ENCODE measurements around the gene PDE6H. TPM values are rescaled to one million over a fixed set of nuclear protein-coding genes. Genes with fewer than 3 reads are reported as not detected.

The PDE6H gene
- total RNA-seq, 1 experiment from 2014 or later, result not detected

- intact Hi-C loops (cut with micrococcal nuclease), result no loop called here
These were observed 1.8 kb downstream of the PDE6H start for GRCh38 chr12:14974633-14975032.

DNA sequence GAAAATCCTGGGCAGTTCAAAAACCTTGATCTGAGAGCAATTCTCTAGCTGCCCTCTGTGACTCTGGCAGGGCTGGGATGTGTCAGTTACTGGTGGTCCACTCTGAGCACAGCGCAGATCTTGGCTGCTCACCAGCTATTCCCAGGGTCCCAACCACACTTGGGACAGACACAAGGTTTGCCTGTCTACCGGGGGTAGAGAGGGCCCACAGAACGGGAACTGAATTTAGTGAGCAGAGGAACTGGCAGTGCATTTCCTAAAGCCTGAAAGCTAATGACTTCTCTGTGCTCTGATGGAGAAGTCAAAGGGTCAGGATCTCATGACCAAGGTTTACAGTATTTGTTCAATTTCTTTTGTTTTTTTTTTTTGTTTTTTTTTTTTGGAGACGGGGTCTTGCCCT is 2.6 kb downstream of the PDE6H start:
- no peak for ATAC-seq
- TF ChIP-seq, protein P1, sequence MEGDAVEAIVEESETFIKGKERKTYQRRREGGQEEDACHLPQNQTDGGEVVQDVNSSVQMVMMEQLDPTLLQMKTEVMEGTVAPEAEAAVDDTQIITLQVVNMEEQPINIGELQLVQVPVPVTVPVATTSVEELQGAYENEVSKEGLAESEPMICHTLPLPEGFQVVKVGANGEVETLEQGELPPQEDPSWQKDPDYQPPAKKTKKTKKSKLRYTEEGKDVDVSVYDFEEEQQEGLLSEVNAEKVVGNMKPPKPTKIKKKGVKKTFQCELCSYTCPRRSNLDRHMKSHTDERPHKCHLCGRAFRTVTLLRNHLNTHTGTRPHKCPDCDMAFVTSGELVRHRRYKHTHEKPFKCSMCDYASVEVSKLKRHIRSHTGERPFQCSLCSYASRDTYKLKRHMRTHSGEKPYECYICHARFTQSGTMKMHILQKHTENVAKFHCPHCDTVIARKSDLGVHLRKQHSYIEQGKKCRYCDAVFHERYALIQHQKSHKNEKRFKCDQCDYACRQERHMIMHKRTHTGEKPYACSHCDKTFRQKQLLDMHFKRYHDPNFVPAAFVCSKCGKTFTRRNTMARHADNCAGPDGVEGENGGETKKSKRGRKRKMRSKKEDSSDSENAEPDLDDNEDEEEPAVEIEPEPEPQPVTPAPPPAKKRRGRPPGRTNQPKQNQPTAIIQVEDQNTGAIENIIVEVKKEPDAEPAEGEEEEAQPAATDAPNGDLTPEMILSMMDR (conservative IDR thresholded peaks at IDR 0.05; ENCODE audit: low read depth, low read length), result no peak
- TF ChIP-seq EZH2phosphoT487 (IDR thresholded peaks at IDR 0.05; ENCODE audit: borderline replicate concordance, low read length) (no peak), EZH2 (IDR thresholded peaks at IDR 0.05; ENCODE audit: low read length, unreplicated experiment) (no peak)
- Histone ChIP-seq H4K20me1 (ENCODE audit: low read length) (no peaks in the 10 kb centered on the region), H3K4me3 (ENCODE audit: low read length) (no peak overlapping the region), H3K9ac (ENCODE audit: low read length) (no peak overlapping the region), H3K79me2 (ENCODE audit: low read length) (no peaks in the 10 kb centered on the region), H2AFZ (ENCODE audit: low read length) (no peak overlapping the region), H3K36me3 (ENCODE audit: low read depth, low read length) (no peaks in the 10 kb centered on the region), H3K4me1 (ENCODE audit: insufficient read depth, low read length) (no peaks in the 10 kb centered on the region), H3K9me3 (ENCODE audit: low read length) (no peaks in the 10 kb centered on the region), H3K27ac (ENCODE audit: low read length) (no peak overlapping the region), H3K4me2 (ENCODE audit: low read length) (no peak overlapping the region), H3K27me3 (ENCODE audit: low read length) (no peaks in the 10 kb centered on the region), H3K9me2 (replicated peaks; ENCODE audit: low read length) (no peaks in the 10 kb centered on the region), H3F3A (ENCODE audit: low read length, unreplicated experiment) (no peaks in the 10 kb centered on the region)
- intact Hi-C loops (cut with micrococcal nuclease), result no loop called here
- ChIA-PET POLR2A (ENCODE audit: unreplicated experiment) (no interaction called here), CTCF (no interaction called here)
- no peak for DNase-seq
- no TSS peak for BruUV-seq (replicated peaks)

More at GRCh38 chr12:14974633-14975032, 1.8 kb downstream of the PDE6H start:
- ChIA-PET POLR2A (ENCODE audit: unreplicated experiment) (no interaction called here), CTCF (no interaction called here)
- Histone ChIP-seq H3K27ac (ENCODE audit: low read length) (no peak overlapping the region), H3F3A (ENCODE audit: low read length, unreplicated experiment) (no peaks in the 10 kb centered on the region), H2AFZ (ENCODE audit: low read length) (no peak overlapping the region), H3K9me2 (replicated peaks; ENCODE audit: low read length) (no peaks in the 10 kb centered on the region), H3K9me3 (ENCODE audit: low read length) (no peaks in the 10 kb centered on the region), H3K4me3 (ENCODE audit: low read length) (no peak overlapping the region), H3K27me3 (ENCODE audit: low read length) (no peaks in the 10 kb centered on the region), H3K4me2 (ENCODE audit: low read length) (no peak overlapping the region), H3K4me1 (ENCODE audit: insufficient read depth, low read length) (no peaks in the 10 kb centered on the region), H3K9ac (ENCODE audit: low read length) (no peak overlapping the region), H3K79me2 (ENCODE audit: low read length) (no peaks in the 10 kb centered on the region), H3K36me3 (ENCODE audit: low read depth, low read length) (no peaks in the 10 kb centered on the region), H4K20me1 (ENCODE audit: low read length) (no peaks in the 10 kb centered on the region)
- TF ChIP-seq EZH2 (IDR thresholded peaks at IDR 0.05; ENCODE audit: low read length, unreplicated experiment), result no peak
- ATAC-seq (no peak), DNase-seq (no peak)
- no TSS peak for BruUV-seq (replicated peaks)

DNA sequence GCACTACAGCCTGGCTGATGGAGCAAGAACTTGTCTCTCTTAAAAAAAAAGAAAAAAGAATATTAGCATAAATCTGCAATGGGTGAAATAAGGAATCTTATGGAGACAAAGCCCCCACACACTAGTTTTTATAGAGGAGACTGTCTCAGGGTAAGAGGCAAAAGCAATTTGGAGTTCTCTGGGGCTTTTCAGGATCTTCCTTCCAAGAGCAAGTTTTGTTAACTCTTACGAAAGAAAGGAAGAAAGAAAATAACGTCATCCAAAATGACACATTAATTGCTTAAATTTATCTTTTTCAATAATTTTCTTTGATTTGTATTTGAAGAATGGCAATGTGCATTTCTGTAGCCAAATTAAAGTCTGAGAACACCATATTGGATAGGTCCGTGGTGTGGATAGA is 3.8 kb downstream of the PDE6H start:
- POLR2A ChIA-PET (ENCODE audit: unreplicated experiment), result no interaction called here
- Histone ChIP-seq H3K79me2 (ENCODE audit: low read length) (no peaks in the 10 kb centered on the region), H3K4me2 (ENCODE audit: low read length) (no peak overlapping the region), H3K4me3 (ENCODE audit: low read length) (no peak overlapping the region), H3F3A (ENCODE audit: low read length, unreplicated experiment) (no peaks in the 10 kb centered on the region), H3K4me1 (ENCODE audit: insufficient read depth, low read length) (no peaks in the 10 kb centered on the region), H3K9ac (ENCODE audit: low read length) (no peak overlapping the region), H3K9me2 (replicated peaks; ENCODE audit: low read length) (no peaks in the 10 kb centered on the region), H2AFZ (ENCODE audit: low read length) (no peak overlapping the region), H3K27me3 (ENCODE audit: low read length) (no peaks in the 10 kb centered on the region), H3K27ac (ENCODE audit: low read length) (no peak overlapping the region), H3K36me3 (ENCODE audit: low read depth, low read length) (no peaks in the 10 kb centered on the region), H3K9me3 (ENCODE audit: low read length) (no peaks in the 10 kb centered on the region), H4K20me1 (ENCODE audit: low read length) (no peaks in the 10 kb centered on the region)
- DNase-seq (no peak), ATAC-seq (no peak)
- BruUV-seq (replicated peaks), result no TSS peak
- intact Hi-C loops (cut with micrococcal nuclease), result no loop called here
- TF ChIP-seq EZH2 (IDR thresholded peaks at IDR 0.05; ENCODE audit: low read length, unreplicated experiment) (no peak), EZH2phosphoT487 (IDR thresholded peaks at IDR 0.05; ENCODE audit: borderline replicate concordance, low read length) (no peak)
- CTCF ChIA-PET, result no interaction called here

DNA sequence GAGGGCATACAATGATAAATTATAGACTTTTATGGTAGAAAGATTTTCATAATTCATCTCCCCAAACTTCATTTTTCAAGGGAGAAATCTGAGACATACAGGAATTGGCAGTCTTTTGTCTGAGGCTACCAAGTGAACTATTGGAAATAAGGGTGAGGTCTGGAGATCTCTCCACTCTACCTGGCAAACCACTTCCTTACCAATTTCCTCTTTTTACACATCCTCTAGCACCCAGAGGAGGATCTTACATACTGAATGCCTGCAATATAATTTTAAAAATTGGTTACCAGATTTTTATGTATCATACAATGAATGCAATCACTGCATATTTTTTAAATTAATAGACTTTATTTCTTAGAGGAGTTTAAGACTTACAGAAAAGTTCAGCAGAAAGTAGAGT is 6.6 kb downstream of the PDE6H start:
- H3K27me3 ChIP-seq (ENCODE audit: low read length), result no peaks in the 10 kb centered on the region
- no peaks in the 10 kb centered on the region for H3K9me2 ChIP-seq (replicated peaks; ENCODE audit: low read length)
- no peaks in the 10 kb centered on the region for H3K79me2 ChIP-seq (ENCODE audit: low read length)
- intact Hi-C loops (cut with micrococcal nuclease), result no loop called here
- H3K27ac ChIP-seq (ENCODE audit: low read length), result no peak overlapping the region
- ATAC-seq (no peak), DNase-seq (no peak)
- no peak overlapping the region for H3K4me3 ChIP-seq (ENCODE audit: low read length)
- H3K4me2 ChIP-seq (ENCODE audit: low read length), result no peak overlapping the region
- BruUV-seq (replicated peaks), result no TSS peak
- H3K9ac ChIP-seq (ENCODE audit: low read length), result no peak overlapping the region
- ChIA-PET CTCF (no interaction called here), POLR2A (ENCODE audit: unreplicated experiment) (no interaction called here)
- TF ChIP-seq, protein P1 (conservative IDR thresholded peaks at IDR 0.05; ENCODE audit: low read depth, low read length), result no peak
- TF ChIP-seq EZH2phosphoT487 (IDR thresholded peaks at IDR 0.05; ENCODE audit: borderline replicate concordance, low read length) (no peak), EZH2 (IDR thresholded peaks at IDR 0.05; ENCODE audit: low read length, unreplicated experiment) (no peak)
- no peaks in the 10 kb centered on the region for H3K36me3 ChIP-seq (ENCODE audit: low read depth, low read length)
- H3K4me1 ChIP-seq (ENCODE audit: insufficient read depth, low read length), result no peaks in the 10 kb centered on the region
- no peaks in the 10 kb centered on the region for H4K20me1 ChIP-seq (ENCODE audit: low read length)
- no peak overlapping the region for H2AFZ ChIP-seq (ENCODE audit: low read length)
- no peaks in the 10 kb centered on the region for H3K9me3 ChIP-seq (ENCODE audit: low read length)
- no peaks in the 10 kb centered on the region for H3F3A ChIP-seq (ENCODE audit: low read length, unreplicated experiment)

Measured in PC-3 (cell line).